Measurements from ENCODE around the gene RDH11.

RDH11 gene

GRCh38 chr14:67646131-67646530, 49.4 kb downstream of the RDH11 start:
- ATAC-seq (no peak), DNase-seq (no peak)
- Mint-ChIP-seq H3K4me1 (peaks cover 19% of the 10 kb centered on the region), H3K36me3 (ENCODE audit: low read depth) (peaks cover 19% of the 10 kb centered on the region), H3K4me3 (no peak overlapping the region), H3K27me3 (no peaks in the 10 kb centered on the region), H3K9me3 (no peaks in the 10 kb centered on the region), H3K27ac (no peak overlapping the region)

- Mint-ChIP-seq H3K4me3 (no peak overlapping the region), H3K9me3 (no peaks in the 10 kb centered on the region), H3K4me1 (peaks cover 19% of the 10 kb centered on the region), H3K27me3 (no peaks in the 10 kb centered on the region), H3K27ac (no peak overlapping the region), H3K36me3 (ENCODE audit: low read depth) (peaks cover 19% of the 10 kb centered on the region)
- ATAC-seq (no peak), DNase-seq (no peak)
Observed at GRCh38 chr14:67645414-67645813, 50.1 kb downstream of the RDH11 start.

DNA sequence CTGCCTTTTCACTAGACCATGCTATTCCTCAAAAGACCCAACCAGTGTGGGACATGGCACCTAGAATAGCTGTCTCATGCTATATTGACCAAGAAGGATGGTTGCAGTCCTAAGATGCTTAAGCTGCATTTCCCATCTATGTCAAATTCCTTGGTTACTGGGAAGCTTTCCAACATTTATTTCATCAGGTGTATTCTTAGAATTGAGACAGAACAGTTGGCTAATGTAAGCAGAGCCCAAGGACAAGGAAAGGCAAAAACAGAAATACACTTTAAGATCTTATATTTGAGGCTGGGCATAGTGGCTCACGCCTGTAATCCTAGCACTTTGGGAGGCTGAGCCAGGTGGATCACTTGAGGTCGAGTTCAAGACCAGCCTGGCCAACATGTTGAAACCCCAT, 51.1 kb downstream of the RDH11 start:
- DNase-seq (no peak), ATAC-seq (no peak)
- Mint-ChIP-seq H3K9me3 (no peaks in the 10 kb centered on the region), H3K4me3 (no peak overlapping the region), H3K36me3 (ENCODE audit: low read depth) (peaks cover 18% of the 10 kb centered on the region), H3K27me3 (no peaks in the 10 kb centered on the region), H3K27ac (no peak overlapping the region), H3K4me1 (peaks cover 19% of the 10 kb centered on the region)

- Mint-ChIP-seq H3K4me3 (no peak overlapping the region), H3K9me3 (no peaks in the 10 kb centered on the region), H3K27me3 (no peaks in the 10 kb centered on the region), H3K27ac (no peak overlapping the region), H3K36me3 (ENCODE audit: low read depth) (peaks cover 13% of the 10 kb centered on the region), H3K4me1 (peaks cover 19% of the 10 kb centered on the region)
- DNase-seq = no peak
- no peak for ATAC-seq
Observed at GRCh38 chr14:67643713-67644112, 51.9 kb downstream of the RDH11 start.

- Mint-ChIP-seq H3K4me1 (peaks cover 19% of the 10 kb centered on the region), H3K4me3 (peak overlapping the region; percentile 40), H3K9me3 (no peaks in the 10 kb centered on the region), H3K36me3 (ENCODE audit: low read depth) (peaks cover 13% of the 10 kb centered on the region), H3K27me3 (no peaks in the 10 kb centered on the region), H3K27ac (peak overlapping the region; percentile 72)
- no peak for DNase-seq
- ATAC-seq = peak; percentile 89
Observed at GRCh38 chr14:67641902-67642749, 53.4 kb downstream of the RDH11 start.

- H3K36me3 Mint-ChIP-seq (ENCODE audit: low read depth) = peaks cover 10% of the 10 kb centered on the region
- no peaks in the 10 kb centered on the region for H3K9me3 Mint-ChIP-seq
Observed at GRCh38 chr14:67641480-67641879, 54.1 kb downstream of the RDH11 start.

GRCh38 chr14:67638642-67639041, 56.9 kb downstream of the RDH11 start:
- H3K27ac Mint-ChIP-seq = no peak overlapping the region
- peaks cover 3% of the 10 kb centered on the region for H3K36me3 Mint-ChIP-seq (ENCODE audit: low read depth)
- H3K4me1 Mint-ChIP-seq = peaks cover 16% of the 10 kb centered on the region
- ATAC-seq (no peak), DNase-seq (no peak)
- H3K9me3 Mint-ChIP-seq = no peaks in the 10 kb centered on the region
- no peak overlapping the region for H3K4me3 Mint-ChIP-seq
- no peaks in the 10 kb centered on the region for H3K27me3 Mint-ChIP-seq

More at GRCh38 chr14:67641480-67641879, 54.1 kb downstream of the RDH11 start:
- no peak overlapping the region for H3K27ac Mint-ChIP-seq
- H3K27me3 Mint-ChIP-seq = no peaks in the 10 kb centered on the region
- H3K4me3 Mint-ChIP-seq = no peak overlapping the region
- ATAC-seq (no peak), DNase-seq (no peak)
- peaks cover 19% of the 10 kb centered on the region for H3K4me1 Mint-ChIP-seq

DNA sequence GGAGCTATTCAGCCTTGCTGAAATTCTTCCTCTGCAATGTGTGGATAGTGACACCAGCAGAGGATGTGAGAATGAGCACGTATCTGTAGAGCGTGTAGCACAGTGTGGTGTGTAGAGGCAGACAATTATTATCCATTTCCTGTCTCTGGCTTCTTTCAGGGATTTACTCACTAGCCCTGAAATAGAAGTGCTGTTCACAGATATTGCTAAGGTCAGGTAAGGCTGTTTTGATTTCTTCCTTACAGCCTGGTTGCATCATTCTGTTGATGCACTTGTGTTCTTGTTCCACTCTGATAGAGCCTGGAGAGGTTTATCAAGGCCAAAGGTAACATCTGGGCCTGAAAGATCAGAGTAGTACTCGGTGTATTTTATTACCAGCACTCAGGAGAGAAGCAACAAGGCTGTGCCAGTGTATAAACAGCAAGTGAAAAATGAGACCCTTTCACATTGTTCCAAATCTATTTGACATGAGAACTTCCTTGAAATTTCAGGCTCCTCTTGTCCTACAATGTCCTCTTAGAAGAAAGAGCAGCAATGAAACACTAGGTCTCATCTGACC, 59.1 kb downstream of the RDH11 start:
- Mint-ChIP-seq H3K27me3 (no peaks in the 10 kb centered on the region), H3K27ac (no peak overlapping the region), H3K4me3 (no peak overlapping the region), H3K4me1 (no peaks in the 10 kb centered on the region), H3K9me3 (no peaks in the 10 kb centered on the region), H3K36me3 (ENCODE audit: low read depth) (no peaks in the 10 kb centered on the region)
- no peak for ATAC-seq
- no peak for DNase-seq

- H3K27ac Mint-ChIP-seq = no peak overlapping the region
- no peaks in the 10 kb centered on the region for H3K27me3 Mint-ChIP-seq
- H3K9me3 Mint-ChIP-seq = no peaks in the 10 kb centered on the region
- no peaks in the 10 kb centered on the region for H3K36me3 Mint-ChIP-seq (ENCODE audit: low read depth)
- no peak for DNase-seq
- H3K4me3 Mint-ChIP-seq = no peak overlapping the region
- ATAC-seq = no peak
- H3K4me1 Mint-ChIP-seq = no peaks in the 10 kb centered on the region
Observed at GRCh38 chr14:67633451-67634147, 62.0 kb downstream of the RDH11 start.

- no peaks in the 10 kb centered on the region for H3K36me3 Mint-ChIP-seq (ENCODE audit: low read depth)
- no peak for ATAC-seq
- DNase-seq = no peak
- no peak overlapping the region for H3K27ac Mint-ChIP-seq
- no peaks in the 10 kb centered on the region for H3K9me3 Mint-ChIP-seq
- no peak overlapping the region for H3K4me3 Mint-ChIP-seq
- H3K4me1 Mint-ChIP-seq = no peaks in the 10 kb centered on the region
- H3K27me3 Mint-ChIP-seq = no peaks in the 10 kb centered on the region
Observed at GRCh38 chr14:67630938-67631337, 64.6 kb downstream of the RDH11 start.

DNA sequence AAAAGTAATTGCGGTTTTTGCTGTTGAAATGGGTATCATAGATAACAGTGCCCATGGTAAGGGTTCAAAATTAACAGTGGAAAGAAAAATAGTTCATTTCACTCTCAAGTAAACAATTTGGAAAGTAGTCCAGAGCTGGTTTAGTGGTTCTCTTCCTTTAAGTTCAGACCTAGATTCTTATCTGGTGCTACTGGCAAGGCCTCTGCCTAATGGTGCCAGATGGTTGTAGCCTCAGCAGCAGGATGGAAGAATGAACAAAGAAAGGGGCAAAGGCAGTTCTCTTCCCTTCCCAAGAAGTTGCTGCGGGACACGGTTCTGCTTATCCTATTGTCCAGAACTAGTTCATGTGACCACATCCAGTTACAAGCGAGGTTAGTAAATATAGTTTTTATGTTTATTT, 65.4 kb downstream of the RDH11 start:
- ATAC-seq = no peak
- Mint-ChIP-seq H3K4me3 (no peak overlapping the region), H3K4me1 (no peaks in the 10 kb centered on the region), H3K9me3 (no peaks in the 10 kb centered on the region), H3K27me3 (no peaks in the 10 kb centered on the region), H3K27ac (no peak overlapping the region), H3K36me3 (ENCODE audit: low read depth) (no peaks in the 10 kb centered on the region)
- no peak for DNase-seq

GRCh38 chr14:67627519-67627918, 68.0 kb downstream of the RDH11 start:
- Mint-ChIP-seq H3K9me3 (no peaks in the 10 kb centered on the region), H3K4me1 (peaks cover 9% of the 10 kb centered on the region), H3K4me3 (no peak overlapping the region), H3K27ac (no peak overlapping the region), H3K27me3 (no peaks in the 10 kb centered on the region), H3K36me3 (ENCODE audit: low read depth) (no peaks in the 10 kb centered on the region)
- ATAC-seq (no peak), DNase-seq (no peak)
